Heart left ventricle (tissue), 16 donors: ENCODE data around the gene MAPK8IP3. TPM values are rescaled to one million over a fixed set of nuclear protein-coding genes. Genes with fewer than 3 reads are reported as not detected.

Experiments
- ATAC-seq, 4 donors: fragments of 200-7000 bp; cut with Tn5 transposase; one replicate each; pipeline ENCODE4 v1.9.1; 2020 to 2022; ENCODE audit warnings: moderate library complexity in 4 of 4, mild to moderate bottlenecking in 3 of 4, moderate number of reproducible peaks in 1 of 4
- DNase-seq, 5 donors: peaks; one replicate each; pipeline ENCODE4 v3.0.0-alpha.2; 2020
- H3K27ac ChIP-seq, 12 donors: fragments of 200-600 bp; sonication (generic) in 4 of 12; one replicate each; pipeline versions ENCODE4 v1.5.0 to v1.8.0; 2016 to 2022; ENCODE audit warnings: mild to moderate bottlenecking in 2 of 12
- H3K27me3 ChIP-seq, 9 donors: fragments of 200-600 bp; sonication (generic) in 2 of 9; one replicate each; pipeline versions ENCODE4 v1.5.1 to v1.8.0; 2016 to 2022; ENCODE audit warnings: mild to moderate bottlenecking in 3 of 9
- H3K36me3 ChIP-seq, 9 donors: fragments of 200-600 bp; sonication (generic) in 2 of 9; one replicate each; pipeline versions ENCODE4 v1.5.0 to v1.8.0; 2018 to 2022; ENCODE audit warnings: mild to moderate bottlenecking in 2 of 9
- H3K4me1 ChIP-seq, 12 donors: fragments of 200-600 bp; sonication (generic) in 4 of 12; one replicate each; pipeline versions ENCODE4 v1.5.0 to v1.8.0; 2016 to 2022; ENCODE audit warnings: mild to moderate bottlenecking in 3 of 12
- H3K4me3 ChIP-seq, 12 donors: fragments of 200-600 bp; sonication (generic) in 4 of 12; one replicate each; pipeline versions ENCODE4 v1.5.0 to v1.8.0; 2017 to 2022; ENCODE audit warnings: mild to moderate bottlenecking in 9 of 12, moderate library complexity in 4 of 12
- H3K9me3 ChIP-seq, 12 donors: fragments of 200-600 bp; sonication (generic) in 4 of 12; one replicate each; pipeline versions ENCODE4 v1.5.0 to v1.8.0; 2016 to 2022; ENCODE audit warnings: mild to moderate bottlenecking in 1 of 12
- CTCF ChIP-seq, 12 donors: fragments of 200-600 bp; sonication (generic) in 4 of 12; IDR thresholded peaks; one replicate each; pipeline versions ENCODE4 v1.5.0 to v1.8.0; 2018 to 2022; ENCODE audit warnings: antibody characterized with exemption in 12 of 12, mild to moderate bottlenecking in 5 of 12
- POLR2A ChIP-seq, 2 donors: fragments of 450-650 bp; IDR thresholded peaks; one replicate each; pipeline ENCODE4 v1.6.1; 2017; ENCODE audit warnings: antibody characterized with exemption in 2 of 2, mild to moderate bottlenecking in 2 of 2, moderate library complexity in 2 of 2
- WGBS, 4 donors: extraction: QIAGEN DNeasy Blood & Tissue Kit in 2 of 4; methylation state at CpG; one replicate each; pipeline versions ENCODE4 v1.1.5 to v1.1.7; 2013 to 2018; 5-methylcytosine and 5-hydroxymethylcytosine counted together
- intact Hi-C, 10 donors: fragments of 100-400 bp; cut with DNase I; formaldehyde crosslinking; loops; one replicate each; pipeline versions ENCODE4 v1.11.1 to v1.14.2; 2022
- polyA plus RNA-seq, 2 donors: library from polyadenylated mRNA; stranded (reverse); fragments of 200-250 nt; gene quantifications; one replicate each; pipeline ENCODE4 v1.2.3, GENCODE V29; 2013
- total RNA-seq, 9 donors: library from RNA; depleted of rRNA in 2 of 9; stranded (reverse); fragments of >200 nt in 2 of 9; fragmentation: NEBNext Ultra II Directional in 3 of 9; extraction: Animal tissue kit (Norgen Biotek cat#: 25700) in 3 of 9; gene quantifications; one replicate each; pipeline versions ENCODE4 v1.1.0 to v1.2.4, GENCODE V29; 2016 to 2023
- donor health status: ischemic (EF 13 %, LVEDD 7.1; RV severe dilation, severe dysfunction).
- donor health status: healthy with polysubstance abuse.
- donor health status: DM: no; HTN: yes; CAD: no.
- donor health status: DM: no; HTN: no; CAD: no.
- donor health status: ischemic (EF 25% LVEDD 6.9; RV normal size, moderate dysfunction).
- donor health status: ischemic (EF 25% LVEDD 5.7; RV mildly dilated, moderate dysfunction).
- donor health status: healthy.
- donor health status: DM: yes; HTN: yes; CAD: no.
- donor health status: ischemic (EF 35%, LVEDD 5.7; RV mildly dilated, moderate dysfunction).
- donor health status: nonischemic (EF 11% LVEDD 7.7; RV severe dilation, severe dysfunction).
- donor health status: DM: yes; HTN: yes; CAD: no.
- donor health status: PGD.
- donor health status: ischemic (EF 29% LVEDD 5.4; RV normal size, mild dysfunction).
- donor health status: nonischemic (EF 23%, LVEDD 6.1; RV moderate dilation, normal function).

Gene MAPK8IP3
- total and polyA plus RNA-seq, 11 donors = 29.5 to 71.3 (median 63.1) TPM

DNA sequence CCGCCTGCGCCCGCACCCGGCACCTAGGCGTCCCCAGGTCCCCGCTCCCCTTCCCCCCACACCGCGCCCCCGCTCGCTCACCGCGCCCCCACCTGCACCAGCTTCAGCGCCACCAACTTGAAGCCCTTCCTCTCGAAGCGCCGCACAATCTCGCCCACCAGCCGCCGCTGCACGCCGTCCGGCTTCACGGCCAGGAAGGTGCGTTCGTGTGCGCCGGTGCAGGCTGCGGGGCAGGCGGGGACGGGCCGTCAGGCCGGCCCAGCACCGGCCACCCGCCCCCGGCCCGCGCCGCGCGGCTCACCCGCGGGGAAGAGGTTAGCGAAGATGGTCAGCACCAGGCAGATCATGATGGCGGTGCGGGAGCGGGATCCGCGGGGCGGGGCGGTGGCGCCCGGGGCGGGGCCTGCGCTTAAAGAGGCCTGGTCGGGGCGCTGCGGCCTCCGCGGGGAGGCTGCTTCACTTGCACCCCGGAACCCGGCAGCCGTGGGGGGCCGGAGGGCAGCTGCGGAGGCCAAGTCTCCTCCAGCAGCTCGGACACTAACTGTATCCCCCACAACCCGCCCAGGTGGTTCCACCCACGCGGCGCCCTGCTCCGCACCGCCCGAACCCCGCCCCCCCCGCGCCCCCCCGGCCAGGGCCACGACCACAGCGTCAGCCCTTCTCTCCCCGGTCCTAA, 65.3 kb downstream of the MAPK8IP3 start, which contains the start of gene NME3:
TSS of gene NME3 (minus strand) at position 356 of the 676 bp plus-strand sequence. CDS start at position 347, 9 bp downstream.
- peak in 1 of 12 donors; percentile 14 for TF ChIP-seq CTCF (IDR thresholded peaks at IDR 0.05)
- TF ChIP-seq POLR2A (IDR thresholded peaks at IDR 0.05) = peak in 1 of 2 donors; percentile 41

GRCh38 chr16:1771864-1772361, 65.9 kb downstream of the MAPK8IP3 start:
- TF ChIP-seq CTCF (IDR thresholded peaks at IDR 0.05) (no peak), POLR2A (IDR thresholded peaks at IDR 0.05) (no peak)
- Histone ChIP-seq H3K9me3 (no peaks in the 10 kb centered on the region), H3K27me3 (no peaks in the 10 kb centered on the region), H3K27ac (peak overlapping the region in 11 of 12 donors; percentile 14 to 99 (median 96)), H3K36me3 (peaks cover 0 to 46% (median 35%) of the 10 kb centered on the region in 9 donors), H3K4me1 (peaks cover 14 to 44% (median 32%) of the 10 kb centered on the region in 12 donors), H3K4me3 (peak overlapping the region; percentile 75 to 99 (median 96))
- 16 to 18% (median 16%) methylated on average over 16 to 22 of the region's 22 CpGs for WGBS, 4 donors
- intact Hi-C loops = loop anchor here in 2 of 10 donors (5.0 kb wide), 2 partner anchors 65 to 160 kb away; partner anchors contain the start of genes CRAMP1 (in 1 of the 2), IFT140 (in 1 of the 2) and MAPK8IP3 (in 1 of the 2)
- ATAC-seq (no peak), DNase-seq (no peak)

More for the DNA sequence above, 65.3 kb downstream of the MAPK8IP3 start, which contains the start of gene NME3:
- H3K27me3 ChIP-seq = no peaks in the 10 kb centered on the region
- DNase-seq = peak; percentile 80 to 92 (median 85)
- WGBS, 4 donors = 0 to 1% (median 1%) methylated on average over 18 to 79 of the region's 79 CpGs
- intact Hi-C loops = loop anchor here in 2 of 10 donors (5.0 kb wide), 2 partner anchors 64 to 159 kb away; partner anchors contain the start of genes CRAMP1 (in 1 of the 2), IFT140 (in 1 of the 2) and MAPK8IP3 (in 1 of the 2)
- peak within 1 kb of the TSS; percentile 17 to 99 (median 97) for H3K27ac ChIP-seq
- no peaks in the 10 kb centered on the region for H3K9me3 ChIP-seq
- H3K36me3 ChIP-seq = peaks cover 0 to 46% (median 35%) of the 10 kb centered on the region in 9 donors
- peak within 1 kb of the TSS; percentile 75 to 99 (median 96) for H3K4me3 ChIP-seq
- peak; percentile 12 to 51 (median 47) for ATAC-seq
- H3K4me1 ChIP-seq = peaks cover 14 to 44% (median 32%) of the 10 kb centered on the region in 12 donors

GRCh38 chr16:1772362-1772907, 66.4 kb downstream of the MAPK8IP3 start, which contains the start of gene EME2:
Gene EME2, plus strand, starts transcription at chr16:1772810. Its CDS starts 418 bp downstream, at chr16:1773228.
- peak within 1 kb of the TSS; percentile 91 to 99 (median 97) for H3K27ac ChIP-seq
- ATAC-seq (peak in 1 of 4 donors; percentile 0), DNase-seq (no peak)
- no peaks in the 10 kb centered on the region for H3K27me3 ChIP-seq
- TF ChIP-seq POLR2A (IDR thresholded peaks at IDR 0.05) (no peak), CTCF (IDR thresholded peaks at IDR 0.05) (no peak)
- H3K36me3 ChIP-seq = peaks cover 0 to 46% (median 35%) of the 10 kb centered on the region in 9 donors
- H3K4me1 ChIP-seq = peaks cover 14 to 44% (median 32%) of the 10 kb centered on the region in 12 donors
- peak within 1 kb of the TSS; percentile 75 to 99 (median 96) for H3K4me3 ChIP-seq
- no peaks in the 10 kb centered on the region for H3K9me3 ChIP-seq
- WGBS, 4 donors = 1 to 4% (median 1%) methylated on average over 15 to 53 of the region's 53 CpGs
- intact Hi-C loops = loop anchor here in 2 of 10 donors (5.0 kb wide), 2 partner anchors 65 to 160 kb away; partner anchors contain the start of genes CRAMP1 (in 1 of the 2), IFT140 (in 1 of the 2) and MAPK8IP3 (in 1 of the 2)
